VCaP (cell line): ENCODE data around the gene CLIC6.

Source experiments
- H3K27ac ChIP-seq: fragments of 450-650 bp; 2 replicates; pipeline ENCODE4 v1.5.1; 2017
- CTCF ChIP-seq: fragments of 450-650 bp; conservative IDR thresholded peaks from 2 replicates; pipeline ENCODE4 v1.5.1; 2017; ENCODE audit warnings: mild to moderate bottlenecking, moderate library complexity

The CLIC6 gene

GRCh38 chr21:34730194-34730593, 61.4 kb downstream of the CLIC6 start:
- no peak for TF ChIP-seq CTCF
- H3K27ac ChIP-seq = peak overlapping the region; percentile 27

GRCh38 chr21:34730756-34731445, 62.1 kb downstream of the CLIC6 start:
- no peak for TF ChIP-seq CTCF
- H3K27ac ChIP-seq = peak overlapping the region; percentile 27

GRCh38 chr21:34732388-34732821, 63.6 kb downstream of the CLIC6 start:
- H3K27ac ChIP-seq = no peak overlapping the region
- no peak for TF ChIP-seq CTCF

GRCh38 chr21:34733852-34734251, 65.1 kb downstream of the CLIC6 start:
- no peak for TF ChIP-seq CTCF
- H3K27ac ChIP-seq = no peak overlapping the region

- TF ChIP-seq CTCF = no peak
- no peak overlapping the region for H3K27ac ChIP-seq
These were observed 65.9 kb downstream of the CLIC6 start for GRCh38 chr21:34734696-34735095.

GRCh38 chr21:34736116-34736874, 67.5 kb downstream of the CLIC6 start:
- no peak for TF ChIP-seq CTCF
- no peak overlapping the region for H3K27ac ChIP-seq

- H3K27ac ChIP-seq = no peak overlapping the region
- TF ChIP-seq CTCF = no peak
These were observed 68.3 kb downstream of the CLIC6 start for GRCh38 chr21:34737115-34737514.
